Hematopoietic multipotent progenitor cell treated with erythropoietin and hydrocortisone succinate and interleukin-3 and kit ligand, for 4 days (in vitro differentiated cells): ENCODE measurements around the gene IRF5.

Source experiments
- DNase-seq: peaks from one replicate; pipeline ENCODE4 v3.0.0-alpha.2; 2015

IRF5 gene

DNA sequence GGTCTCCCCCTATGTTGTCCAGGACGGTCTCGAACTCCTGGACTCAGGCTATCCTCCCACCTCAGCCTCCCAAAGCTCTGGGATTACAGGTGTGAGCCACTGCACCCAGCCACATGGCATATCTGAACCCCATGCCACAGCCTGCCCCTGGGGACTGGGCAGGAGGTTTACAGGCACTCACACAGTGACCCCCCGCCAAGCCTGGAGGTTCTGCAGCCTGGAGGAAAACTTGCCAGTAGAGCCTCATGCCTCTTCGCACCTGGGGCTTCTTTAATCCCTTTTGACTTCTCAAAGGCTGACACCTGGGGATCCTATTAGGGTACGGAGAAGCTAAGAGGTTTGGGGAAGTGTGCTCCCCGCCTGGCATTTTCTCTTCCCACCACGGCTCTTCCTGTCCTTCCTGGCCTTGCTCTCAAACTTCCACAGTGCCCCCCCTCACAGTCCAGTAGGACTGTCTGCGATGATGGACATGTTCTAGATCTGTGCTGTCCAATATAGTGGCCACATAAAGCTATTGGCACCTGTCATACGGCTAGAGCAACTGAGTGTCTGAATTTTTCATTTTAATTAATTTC is 15.8 kb upstream of the IRF5 start:
- no peak for DNase-seq

DNA sequence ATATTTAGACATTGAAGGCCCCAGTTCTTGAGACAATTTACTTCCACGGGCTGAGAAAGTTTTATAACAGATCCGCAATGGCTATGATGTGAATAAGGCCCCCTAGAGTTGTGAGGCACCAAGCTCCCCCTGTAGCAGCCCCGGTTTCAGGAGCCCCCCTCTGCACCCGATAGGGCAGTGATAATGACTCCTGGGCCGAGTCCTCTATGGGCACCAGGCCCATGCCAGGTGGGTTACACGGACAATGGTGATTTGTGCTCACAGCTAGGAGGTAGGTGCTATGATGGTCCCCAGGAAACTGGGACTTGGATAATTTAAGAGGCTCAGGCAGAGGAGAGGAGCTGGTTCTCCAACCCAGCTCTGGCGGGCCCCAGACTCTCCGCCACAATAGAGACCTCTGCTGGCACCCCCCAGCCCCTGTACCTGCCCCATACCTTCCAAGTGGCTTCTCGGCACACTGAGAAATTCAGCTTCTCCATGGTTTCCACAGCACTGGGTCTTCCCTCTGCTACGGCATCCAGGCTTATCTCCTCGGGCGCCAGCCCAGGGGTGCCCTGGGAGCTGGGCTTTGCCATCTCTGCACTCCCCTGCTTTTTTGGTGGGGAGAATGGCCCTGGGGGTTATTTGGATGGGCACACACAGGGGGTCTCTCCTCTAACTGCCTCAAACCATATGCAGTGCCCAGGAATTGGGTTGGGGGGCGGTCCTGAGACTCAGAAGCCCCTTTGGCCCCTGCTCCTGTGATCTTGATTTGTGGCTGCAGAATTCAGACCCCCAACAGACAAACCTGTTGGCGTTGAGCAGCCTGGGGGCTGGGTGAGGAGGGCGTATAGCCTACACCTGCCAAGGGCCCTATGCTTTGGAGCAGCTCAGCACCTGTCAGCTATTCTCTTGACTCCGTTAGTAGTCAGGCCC is 15.0 kb upstream of the IRF5 start:
- DNase-seq = no peak

DNA sequence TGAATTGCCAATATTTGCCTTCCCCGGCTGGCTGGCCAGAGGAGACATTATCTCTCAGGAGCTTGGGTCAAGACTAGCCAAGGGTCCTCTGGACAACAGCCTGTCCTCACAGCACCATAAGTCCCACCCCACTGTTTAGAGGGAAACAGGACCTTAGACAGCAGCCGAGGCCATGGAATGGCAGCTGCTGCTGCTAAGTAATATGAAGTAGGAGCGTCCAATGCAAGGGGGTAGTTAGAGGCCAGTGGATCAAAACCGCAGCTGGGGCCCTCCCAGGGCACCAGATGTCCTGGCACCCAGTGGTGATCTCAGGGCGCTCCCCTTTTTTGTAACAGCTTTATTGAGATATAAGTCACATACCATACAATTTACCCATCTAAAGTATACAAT is 14.3 kb upstream of the IRF5 start:
- DNase-seq = no peak

DNA sequence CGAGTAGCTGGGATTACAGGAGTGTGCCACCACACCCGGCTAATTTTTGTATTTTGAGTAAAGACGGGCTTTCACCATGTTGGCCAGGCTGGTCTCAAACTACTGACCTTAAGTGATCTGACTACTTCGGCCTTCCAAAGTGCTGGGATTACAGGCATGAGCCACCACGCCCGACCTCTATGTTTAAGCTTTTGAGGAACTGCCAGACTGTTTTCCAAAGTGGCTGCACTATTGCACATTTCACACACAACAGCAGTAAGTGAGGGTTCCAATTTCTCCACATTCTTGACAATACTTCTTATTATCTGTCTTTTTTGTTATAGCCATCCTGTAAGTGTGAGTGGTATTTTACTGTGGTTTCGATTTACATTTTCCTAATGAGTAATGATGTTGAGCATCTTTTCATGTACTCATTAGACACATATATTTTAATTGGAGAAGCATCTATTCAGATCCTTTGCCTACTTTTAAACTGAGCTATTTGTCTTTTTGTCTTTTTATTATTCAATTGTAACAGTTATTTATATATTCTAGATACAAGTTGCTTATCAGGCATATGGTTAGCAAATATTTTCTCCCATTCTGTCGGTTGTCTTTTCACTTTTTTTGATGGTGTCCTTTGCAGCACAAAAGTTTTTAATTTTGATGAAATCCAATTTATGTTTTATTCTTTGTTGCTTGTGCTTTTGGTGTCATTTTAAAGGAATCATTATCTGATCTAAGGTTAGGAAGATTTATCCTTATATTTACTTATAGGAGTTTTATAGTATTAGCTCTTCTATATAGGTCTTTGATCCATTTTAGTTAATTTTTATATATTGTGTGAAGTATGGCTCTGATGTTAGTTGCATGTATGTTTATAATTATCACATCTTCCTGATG is 12.8 kb upstream of the IRF5 start:
- no peak for DNase-seq

DNA sequence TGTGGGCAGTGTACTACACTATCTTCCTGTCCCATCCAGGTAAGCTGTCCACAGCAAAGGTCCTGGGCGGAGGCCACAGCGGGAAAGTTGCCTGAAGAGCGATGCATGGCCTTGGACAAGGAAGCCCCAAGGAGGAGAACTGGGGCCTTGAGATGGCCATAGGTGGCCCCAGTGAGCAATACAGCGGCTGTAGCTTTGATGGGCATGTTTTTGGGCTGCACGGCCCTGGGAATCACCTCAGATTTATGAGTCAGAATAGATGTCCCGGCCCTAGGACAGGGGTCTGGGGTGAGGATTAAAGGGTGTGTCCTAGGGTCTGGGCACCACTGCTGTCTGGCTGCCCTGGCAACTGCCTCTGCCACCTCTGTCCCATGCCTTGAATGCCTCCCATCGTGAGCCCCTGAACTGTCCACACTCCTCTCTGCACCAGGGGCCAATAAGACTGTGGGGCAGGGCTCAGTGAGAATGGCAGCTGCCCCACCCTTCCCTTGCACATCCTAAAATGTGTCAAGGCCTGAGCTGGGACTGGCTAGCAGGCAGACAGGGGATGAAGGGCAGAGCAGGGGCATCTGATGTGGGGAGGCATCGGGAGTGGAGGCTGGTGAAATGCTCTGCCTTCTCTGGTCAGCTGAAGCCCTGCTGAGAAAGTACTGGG is 9.4 kb upstream of the IRF5 start:
- no peak for DNase-seq

DNA sequence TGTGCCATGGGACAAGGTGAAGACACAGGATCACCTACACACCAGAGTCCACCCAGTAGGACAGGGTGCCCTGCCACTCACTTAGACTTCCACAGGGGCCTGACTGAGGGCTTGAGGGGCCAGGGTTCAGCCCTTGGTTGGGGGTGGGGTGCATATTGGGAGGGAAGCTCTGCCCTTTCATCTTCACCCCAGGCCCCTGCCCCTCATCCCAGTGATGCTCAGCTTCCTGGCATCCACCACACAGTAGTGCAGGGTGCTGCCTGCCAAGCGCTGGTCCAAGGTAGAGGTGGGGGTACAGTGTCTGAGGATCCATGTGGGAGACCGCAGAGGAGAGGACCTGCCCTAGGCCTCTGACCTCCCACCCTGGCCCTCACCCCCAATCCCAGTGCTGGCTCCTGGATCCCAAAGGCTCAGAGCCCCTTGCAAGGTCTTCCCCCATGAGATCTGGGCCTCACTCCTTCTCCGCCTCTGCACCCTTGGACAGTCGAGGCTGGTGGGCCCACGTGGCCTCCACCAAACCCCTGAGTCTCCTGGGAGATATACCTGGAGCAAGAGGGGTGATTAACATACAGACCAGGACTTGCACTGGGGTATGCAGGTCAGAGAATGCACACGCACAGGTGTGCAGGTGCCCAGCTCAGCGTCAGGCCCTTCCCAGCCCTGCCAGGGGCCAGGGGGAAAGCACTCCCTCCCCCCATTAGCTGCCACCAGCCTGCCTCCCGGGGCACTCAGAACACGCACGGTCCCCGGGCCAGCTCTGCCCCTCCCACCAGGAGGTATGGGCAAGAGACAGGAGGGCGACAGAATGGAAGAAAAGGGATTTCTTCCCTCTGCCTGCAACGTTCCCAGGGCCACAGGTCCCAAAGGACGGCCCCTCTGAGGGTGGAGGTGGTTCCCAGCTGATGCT is 8.6 kb upstream of the IRF5 start:
- no peak for DNase-seq

DNA sequence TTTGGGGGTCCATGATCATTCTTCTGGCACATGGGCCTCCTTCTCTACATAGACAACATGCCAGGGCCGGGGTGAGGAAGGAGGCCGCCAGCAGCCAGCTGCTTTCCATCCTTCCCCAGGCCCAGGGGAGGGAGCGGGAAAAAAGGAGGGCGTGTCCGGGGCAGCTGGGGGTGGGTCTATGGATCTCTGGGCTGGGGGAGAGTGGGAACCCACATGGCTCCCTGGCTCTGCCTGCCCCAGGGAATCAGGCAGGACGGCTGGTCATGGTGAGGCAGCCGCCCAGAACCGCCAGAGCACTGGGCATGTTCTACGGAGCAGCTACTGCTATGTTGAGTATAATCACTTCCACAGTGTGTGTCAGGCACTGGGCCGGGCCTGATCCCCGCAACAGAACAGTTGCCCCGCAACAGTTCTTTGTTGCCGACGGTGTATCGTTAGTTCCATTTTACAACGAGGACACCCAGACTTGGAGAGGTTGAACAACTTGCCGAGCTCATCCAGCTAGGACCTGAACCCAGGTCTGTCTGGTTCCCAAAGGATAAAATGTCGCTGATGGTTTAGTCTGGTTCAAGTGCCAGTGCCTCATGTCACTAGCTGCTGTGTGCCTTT is 6.4 kb upstream of the IRF5 start:
- DNase-seq = no peak

DNA sequence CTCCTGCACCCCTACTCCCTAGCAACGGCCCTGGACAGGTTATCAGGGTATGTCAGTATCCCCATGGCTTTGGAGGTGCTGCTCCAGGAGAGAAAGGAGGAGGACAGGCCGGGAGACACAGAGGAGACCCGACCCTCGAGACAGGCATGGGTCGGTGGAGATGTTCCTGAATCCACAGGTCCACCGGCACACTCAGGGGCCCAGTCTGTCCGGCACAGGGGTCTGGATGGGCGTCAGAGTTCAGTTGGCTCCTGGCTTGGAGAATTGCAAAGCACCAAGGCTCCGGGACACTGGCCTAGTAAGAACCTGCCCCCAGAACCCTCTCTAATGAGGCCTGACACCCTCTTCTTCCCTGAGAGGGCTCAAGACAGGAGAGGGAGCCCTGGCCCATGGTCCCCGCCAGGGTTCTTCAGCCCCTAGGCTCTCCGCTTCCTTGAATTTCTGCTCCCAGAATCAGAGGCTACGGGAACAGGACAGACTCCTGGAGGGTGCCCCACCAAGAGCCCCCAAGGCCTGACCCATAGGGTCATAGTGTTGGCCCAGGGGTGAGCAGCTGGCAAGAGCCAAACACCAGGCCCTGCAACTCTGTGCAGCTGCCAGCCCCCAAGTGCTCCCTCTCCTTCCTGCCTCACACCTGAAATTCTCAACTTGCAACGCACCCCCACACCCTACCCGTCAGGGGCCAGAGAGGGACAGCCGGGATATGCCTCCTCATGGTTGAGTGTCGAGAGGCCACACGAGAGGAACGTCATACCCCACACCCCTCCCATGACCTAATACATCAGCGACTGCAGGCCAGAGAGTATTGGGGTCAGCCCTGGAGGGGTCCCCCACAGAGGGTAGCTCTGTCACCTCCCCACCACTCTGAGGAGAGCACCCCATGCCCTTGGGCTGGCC is 5.5 kb upstream of the IRF5 start:
- no peak for DNase-seq

DNA sequence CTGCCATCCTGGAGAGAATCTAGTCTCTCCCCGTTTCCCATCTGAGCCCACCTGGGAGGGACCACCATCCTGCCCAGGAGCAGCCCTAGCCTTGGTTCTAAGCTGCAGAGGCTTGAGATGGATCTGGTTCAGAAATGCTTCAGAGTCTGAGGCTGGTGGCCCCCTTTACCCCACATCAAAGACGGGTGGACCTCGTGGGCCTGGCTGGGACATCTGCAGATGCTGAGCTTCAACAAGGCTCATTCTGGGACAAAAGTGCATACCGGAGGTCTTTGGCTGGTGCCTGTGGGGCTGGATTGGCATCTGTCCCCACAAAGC is 4.9 kb upstream of the IRF5 start:
- DNase-seq = no peak

DNA sequence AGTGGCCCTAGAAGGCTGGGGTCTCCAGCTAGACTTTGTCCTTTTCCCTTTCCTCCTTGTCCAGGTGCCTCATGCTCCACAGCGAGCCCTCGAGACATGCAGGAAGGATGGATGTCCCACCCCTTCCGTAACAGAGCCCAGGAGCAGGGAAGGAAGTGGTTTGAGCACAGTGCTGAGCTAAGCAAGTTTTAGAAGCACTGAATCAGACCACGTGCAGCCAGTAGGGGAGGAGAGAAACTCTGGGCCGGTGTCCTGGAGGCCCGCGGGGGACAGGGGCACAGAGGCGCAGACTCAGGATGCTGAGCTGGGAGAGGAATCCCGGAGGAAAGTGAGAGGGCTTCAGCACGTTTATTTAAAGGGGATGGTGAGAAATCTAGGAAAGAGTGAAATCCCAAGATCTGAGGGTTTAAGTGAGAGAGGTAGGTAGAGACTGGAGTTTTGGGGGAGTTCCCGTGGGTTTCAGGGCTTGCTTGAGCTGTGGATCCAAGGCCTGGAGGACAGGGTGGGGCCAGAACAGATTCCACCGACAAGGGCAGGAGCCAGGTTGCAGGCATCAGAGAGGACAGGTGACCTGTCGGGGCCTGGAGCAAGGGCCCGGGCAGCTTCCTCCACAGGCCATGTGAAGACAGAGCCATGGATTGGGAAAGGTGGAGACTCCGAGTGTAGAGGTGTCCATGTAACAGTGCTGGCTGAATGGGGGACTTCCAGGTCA is 4.4 kb upstream of the IRF5 start:
- DNase-seq = peak; percentile 68

DNA sequence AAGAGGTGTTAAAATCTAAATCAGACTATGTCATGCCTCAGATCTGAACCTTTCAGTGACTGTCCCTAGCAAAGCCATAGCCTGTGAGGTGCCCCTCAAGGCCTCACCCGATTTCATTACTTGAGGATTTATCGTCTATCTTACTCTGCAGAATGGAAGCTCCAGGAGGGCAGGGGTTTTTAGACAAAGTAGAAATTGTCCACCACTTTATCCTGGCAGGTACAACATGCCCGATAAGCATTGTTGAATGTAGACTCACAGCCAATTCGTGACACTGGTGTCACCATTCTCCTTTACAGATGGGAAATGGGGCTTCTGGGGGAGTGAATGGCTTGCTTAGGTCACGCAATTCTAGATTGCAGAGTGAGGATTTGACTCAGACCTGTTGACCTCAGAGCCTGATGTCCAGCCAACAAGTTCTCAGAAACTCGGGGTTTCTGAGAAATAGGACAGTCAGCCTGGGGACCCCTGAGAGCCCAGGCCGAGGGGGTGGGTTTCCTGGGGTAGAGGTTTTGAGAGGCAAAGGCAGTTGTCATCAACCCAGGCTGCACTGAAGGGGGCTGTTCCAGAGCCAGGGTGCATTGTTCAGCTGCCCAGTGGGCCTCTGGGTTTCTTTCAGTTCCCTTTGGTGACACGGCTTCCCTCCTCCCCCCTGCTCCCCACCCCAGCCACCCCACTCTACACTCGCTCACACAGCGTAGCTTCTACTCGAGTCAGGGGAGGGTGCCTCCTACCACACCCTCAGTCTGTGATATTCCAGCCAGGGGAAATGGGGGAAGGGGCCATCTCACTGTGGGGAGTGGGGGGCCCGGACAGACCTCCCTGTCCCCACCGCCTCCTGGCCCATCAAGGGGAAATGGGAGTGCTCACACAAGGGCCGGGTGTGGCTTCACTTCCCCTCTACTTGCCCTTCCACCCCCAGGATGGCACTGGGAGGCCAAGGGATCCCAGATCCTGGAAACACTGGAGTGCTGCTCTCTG is 3.1 kb upstream of the IRF5 start:
- no peak for DNase-seq

DNA sequence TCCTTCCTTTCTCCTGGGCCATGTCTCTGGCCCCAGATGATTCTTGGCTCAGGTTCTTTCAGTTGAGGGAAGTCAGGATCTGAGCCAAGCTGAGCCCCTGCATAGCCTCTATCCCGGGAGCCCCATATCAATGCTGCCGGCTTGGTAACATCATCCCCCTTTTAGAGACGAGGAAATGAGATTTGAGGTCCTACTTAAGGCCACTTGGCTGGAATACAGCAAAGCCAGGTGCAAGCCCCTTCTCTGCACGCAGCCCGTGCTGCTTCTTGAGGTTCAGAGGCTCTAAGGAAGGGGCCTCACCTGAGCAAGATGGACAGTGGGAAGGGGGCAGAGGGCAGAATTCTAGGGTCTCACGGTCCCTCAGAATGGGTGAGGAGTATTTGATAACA is 2.4 kb upstream of the IRF5 start:
- DNase-seq = no peak

DNA sequence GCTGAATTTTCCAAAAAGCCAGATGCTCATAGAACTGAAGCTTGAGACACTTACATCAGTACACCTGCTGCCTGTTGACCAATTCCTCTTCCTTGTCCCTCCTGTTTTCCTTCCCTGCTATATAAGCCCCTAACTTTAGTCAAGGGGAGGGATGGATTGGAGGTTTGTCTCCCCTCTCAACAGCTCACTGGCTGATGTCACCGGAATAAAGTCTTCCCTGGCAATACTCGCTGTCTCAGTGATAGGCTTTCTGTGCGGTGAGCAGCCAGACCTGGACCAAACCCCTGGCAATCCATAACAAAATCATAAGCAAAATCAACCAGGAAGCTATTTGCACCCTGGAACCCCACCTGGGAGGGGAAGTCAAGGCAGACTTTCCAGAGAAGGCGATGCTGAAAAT is 929 bp upstream of the IRF5 start:
- DNase-seq = no peak

DNA sequence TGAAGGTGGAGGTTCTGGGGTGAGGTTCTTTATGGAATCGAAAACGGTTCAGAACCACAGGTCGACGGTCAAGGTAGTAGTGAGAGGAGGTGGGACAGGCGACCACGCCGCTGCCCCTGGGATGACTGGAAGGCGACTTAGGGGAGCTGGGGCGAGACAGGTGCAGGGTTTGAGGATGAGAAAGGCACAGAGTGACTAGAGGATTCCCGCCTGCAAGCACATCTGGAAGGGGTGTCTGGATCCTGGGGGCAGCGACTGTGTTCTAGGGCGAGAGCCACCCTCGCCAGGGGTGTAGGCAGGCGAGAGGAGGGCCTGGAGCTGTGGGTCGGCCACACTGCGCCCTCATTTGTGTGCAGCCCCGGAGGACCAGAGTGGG is 468 bp upstream of the IRF5 start:
- DNase-seq = no peak

DNA sequence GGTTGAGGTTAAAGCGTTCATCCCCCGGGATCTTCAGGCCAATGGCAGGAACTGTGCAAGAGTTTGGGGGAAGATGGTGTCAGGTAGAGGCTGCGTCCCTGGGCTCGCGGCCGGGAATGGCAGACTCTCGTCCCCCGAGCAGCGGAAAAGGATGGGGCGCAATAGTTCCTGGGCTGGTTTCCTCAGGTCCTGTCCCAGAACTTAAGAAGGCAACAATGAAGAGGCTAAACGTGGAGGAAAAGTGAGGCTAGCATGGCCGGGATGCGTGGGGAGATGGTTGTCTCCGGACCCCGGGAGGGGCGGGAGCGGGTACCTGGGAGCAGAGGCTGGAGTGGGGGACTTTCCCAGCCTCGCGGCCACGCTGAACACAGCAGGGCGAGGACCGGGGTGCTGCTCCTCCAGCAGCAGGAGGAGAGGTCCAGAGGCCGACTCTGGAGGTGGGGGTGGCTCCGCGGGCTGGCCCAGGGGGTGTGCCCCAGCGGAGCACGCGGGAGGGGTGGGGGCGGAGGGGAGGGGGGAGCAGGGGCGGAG is 882 bp downstream of the IRF5 start:
- DNase-seq = peak; percentile 53

DNA sequence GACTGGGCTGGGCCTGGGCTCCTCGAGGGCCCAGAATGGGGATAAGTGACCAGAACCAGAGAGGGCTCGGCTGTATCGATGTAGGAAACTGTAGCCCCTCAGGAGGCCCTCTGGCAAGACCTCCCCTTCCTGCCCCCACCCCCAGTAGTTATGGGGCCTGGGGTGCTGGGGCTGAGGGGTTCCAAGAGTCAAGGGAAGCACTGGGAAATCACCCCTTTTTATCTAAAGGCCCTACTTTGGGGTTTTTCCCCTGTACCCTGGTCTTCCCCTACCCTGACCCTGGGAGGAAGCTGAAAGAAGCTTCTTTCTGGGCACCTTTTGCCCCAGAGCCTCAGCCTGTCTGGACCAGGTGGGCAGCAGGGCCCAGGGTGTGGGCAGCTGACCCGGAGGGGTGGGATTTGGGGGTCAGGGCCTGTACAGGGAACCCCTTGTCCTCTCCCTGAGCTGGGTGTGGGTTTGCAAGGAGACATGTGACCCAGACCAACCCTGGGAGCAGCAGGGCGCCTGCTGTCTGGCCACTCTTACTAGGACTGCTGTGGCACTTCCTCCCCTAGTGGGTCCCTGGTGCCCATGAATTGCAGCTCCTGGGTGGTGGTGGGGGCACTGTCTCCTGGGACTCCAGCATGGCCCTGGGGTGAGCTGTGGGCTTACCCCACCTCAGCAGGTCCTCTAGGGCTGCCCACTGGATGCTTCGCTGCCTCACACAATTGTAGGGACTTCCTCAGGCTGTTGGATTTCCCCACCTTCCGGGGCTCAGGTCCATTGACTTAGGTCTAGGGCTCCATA is 1.5 kb downstream of the IRF5 start:
- peak; percentile 53 for DNase-seq

DNA sequence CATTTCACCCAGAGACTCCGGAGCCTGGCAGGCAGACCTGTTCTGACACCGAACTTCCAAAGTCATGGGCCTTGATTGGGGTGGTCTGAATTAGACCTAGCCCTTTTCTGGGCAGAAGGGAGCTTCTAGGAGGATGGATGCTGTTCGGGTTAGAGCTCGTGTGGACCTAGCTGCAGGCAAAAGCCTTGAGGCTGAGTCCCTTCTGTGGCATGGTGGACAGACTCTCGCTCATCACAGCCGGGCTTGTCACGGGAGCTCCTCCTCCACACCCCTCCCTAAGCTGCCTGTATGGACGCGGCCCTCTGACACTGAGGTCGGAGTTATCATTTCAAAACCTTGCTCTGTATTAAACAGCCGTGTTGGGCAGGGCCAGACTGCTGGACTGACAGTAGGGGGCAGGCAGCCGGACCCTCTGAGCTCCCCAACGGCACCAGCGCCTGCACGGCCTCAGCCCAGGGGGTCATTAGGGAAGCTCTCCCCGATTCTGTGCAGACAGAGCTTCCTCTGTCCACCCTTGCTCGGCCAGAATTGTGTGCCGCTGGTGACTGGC is 2.2 kb downstream of the IRF5 start:
- peak; percentile 86 for DNase-seq
